GM20000 (cell line): ENCODE measurements around the gene NUMB.
A peak's percentile ranks its signal among the peaks of the same experiment; 100 is the strongest.

Source experiments
- DNase-seq: peaks from one replicate; pipeline ENCODE4 v3.0.0; 2012; ENCODE audit warnings: low spot score
- TF ChIP-seq, protein P1 (sequence below): IDR thresholded peaks from 2 replicates; pipeline ENCODE4 v1.5.1; 2012; ENCODE audit warnings: mild to moderate bottlenecking, control low read depth; ENCODE audit errors: extremely low read depth, missing control alignments

The NUMB gene

DNA sequence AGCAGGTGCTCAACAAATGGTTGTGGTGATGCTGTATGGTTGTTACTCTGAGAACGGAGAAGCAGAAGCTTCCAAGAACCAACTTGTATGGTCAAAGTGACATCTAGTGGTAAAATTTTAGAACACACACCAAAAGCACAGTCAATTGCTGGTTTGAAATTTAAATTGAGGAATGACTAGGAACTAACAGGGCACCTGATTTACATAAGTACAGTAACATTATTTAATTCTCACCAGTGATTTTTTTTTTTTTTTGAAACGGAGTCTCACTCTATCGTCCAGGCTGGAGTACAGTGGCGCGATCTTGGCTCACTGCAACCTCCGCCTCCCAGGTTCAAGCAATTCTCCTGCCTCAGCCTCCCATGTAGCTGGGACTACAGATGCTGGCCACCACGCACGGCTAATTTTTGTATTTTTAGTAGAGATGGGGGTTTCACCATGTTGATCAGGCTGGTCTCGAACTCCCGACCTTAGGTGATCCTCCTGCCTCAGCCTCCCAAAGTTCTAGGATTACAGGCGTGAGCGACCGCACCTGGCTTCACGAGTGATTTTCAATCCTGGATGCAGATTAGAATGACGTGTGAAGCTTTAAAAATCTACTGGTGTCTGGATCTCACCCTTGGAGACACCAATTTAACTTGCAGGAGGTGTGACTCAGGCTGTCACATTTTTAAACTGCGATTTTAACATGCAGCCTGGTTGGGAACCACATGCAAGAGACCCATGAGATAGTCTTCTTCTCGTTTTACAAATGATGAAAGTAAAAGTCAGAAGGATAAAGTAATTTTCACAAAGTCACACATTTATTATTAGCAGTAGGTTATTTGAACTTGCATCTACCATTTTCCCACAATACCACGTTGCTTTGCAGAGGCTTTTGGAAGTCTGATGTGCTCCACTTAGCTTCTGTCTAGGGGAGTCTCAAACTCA lies 14.1 kb upstream of the NUMB start:
- DNase-seq: peak; percentile 53
- TF ChIP-seq, protein P1, sequence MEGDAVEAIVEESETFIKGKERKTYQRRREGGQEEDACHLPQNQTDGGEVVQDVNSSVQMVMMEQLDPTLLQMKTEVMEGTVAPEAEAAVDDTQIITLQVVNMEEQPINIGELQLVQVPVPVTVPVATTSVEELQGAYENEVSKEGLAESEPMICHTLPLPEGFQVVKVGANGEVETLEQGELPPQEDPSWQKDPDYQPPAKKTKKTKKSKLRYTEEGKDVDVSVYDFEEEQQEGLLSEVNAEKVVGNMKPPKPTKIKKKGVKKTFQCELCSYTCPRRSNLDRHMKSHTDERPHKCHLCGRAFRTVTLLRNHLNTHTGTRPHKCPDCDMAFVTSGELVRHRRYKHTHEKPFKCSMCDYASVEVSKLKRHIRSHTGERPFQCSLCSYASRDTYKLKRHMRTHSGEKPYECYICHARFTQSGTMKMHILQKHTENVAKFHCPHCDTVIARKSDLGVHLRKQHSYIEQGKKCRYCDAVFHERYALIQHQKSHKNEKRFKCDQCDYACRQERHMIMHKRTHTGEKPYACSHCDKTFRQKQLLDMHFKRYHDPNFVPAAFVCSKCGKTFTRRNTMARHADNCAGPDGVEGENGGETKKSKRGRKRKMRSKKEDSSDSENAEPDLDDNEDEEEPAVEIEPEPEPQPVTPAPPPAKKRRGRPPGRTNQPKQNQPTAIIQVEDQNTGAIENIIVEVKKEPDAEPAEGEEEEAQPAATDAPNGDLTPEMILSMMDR: peak; percentile 27

DNA sequence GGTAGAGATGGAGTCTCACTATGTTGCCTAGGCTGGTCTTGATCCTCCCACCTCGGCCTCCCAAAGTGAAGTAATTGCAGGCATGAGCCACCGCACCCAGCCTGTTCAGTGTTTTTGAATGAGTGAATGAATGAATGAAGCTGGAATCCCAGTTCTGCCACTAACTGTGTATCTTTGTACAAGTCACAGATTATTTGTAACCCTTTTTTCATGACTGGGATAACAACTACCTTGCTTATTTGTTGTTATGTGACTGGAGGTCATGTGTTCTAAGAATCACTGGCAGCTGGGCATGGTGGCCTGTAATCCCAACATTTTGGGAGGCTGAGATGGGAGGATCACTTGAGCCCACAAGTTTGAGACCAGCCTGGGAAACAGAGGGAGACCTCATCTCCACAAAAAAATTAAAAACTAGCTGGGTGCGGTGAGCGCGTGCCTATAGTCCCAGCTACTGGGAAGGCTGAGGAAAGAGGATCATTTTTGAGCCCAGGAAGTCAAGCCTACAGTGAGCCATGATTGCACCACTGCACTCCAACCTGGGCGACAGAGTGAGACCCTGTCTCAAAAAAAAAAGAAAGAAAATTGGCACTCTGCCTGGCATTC lies 13.3 kb upstream of the NUMB start:
- DNase-seq: no peak
- TF ChIP-seq, protein P1: no peak

DNA sequence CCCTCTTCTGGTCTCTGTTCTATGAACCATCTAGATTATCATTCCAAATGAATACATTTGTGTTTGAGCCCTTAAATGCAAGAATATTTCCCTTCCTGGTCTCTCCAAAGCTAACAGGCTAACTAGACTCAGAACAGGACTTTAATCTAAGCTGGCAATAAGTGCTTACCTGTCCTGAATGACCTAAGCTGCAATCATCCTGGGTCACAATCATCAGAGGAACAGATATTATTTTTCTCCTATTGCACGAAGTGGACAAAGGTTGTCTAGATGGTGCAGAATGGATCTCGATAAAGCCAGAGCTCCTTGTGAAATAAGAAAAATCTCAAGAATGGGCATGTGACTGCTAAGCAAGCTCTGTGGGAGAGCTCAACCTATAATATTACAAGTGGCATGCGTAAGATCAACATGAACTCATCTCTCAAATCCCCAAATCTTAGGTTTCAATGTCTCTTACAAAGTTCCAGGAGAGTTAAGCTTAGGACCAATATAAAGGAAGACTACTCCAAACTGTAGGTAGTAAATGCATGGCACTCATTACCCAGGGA lies 10.6 kb upstream of the NUMB start:
- TF ChIP-seq, protein P1: no peak
- DNase-seq: no peak

DNA sequence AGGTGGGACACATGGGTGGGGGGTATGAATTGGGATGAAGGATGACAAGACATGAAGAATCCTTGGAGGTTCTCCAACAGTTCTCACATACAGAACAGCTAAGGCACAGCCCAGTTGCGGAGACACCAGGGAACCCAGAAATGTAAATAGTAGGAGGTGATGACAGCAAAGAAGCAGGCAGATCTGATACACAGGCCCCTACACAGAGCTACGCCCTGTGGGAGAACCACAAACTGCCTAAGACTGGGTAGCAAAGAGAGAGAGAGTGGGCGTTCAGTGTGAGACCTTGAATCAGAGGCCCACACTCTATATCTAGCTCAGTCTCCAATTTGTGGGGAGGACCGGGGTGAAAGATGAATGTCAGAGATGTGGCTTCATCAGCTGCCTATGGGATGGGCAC lies 9.5 kb upstream of the NUMB start:
- DNase-seq: peak; percentile 25
- TF ChIP-seq, protein P1: no peak

DNA sequence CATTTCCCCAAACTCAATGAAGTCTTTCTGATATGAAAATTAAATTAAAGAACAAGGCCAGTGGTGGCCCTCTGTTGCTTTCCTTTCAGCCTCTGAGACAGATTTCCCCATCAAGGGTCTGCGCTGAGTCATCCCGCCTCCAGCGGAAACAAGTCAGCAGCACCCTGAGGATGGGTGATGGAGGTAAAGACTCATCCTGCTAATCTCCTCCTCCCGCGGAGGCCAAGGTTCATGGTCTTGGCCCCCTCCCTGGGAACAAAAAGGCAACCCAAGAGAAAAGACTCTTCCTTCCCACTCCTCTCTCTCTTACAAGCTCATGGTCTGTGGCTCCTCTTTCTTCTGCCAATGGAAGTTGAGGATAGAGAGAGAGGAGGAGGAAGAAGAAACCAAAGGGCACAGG lies 9.0 kb upstream of the NUMB start:
- DNase-seq: no peak
- TF ChIP-seq, protein P1: no peak

DNA sequence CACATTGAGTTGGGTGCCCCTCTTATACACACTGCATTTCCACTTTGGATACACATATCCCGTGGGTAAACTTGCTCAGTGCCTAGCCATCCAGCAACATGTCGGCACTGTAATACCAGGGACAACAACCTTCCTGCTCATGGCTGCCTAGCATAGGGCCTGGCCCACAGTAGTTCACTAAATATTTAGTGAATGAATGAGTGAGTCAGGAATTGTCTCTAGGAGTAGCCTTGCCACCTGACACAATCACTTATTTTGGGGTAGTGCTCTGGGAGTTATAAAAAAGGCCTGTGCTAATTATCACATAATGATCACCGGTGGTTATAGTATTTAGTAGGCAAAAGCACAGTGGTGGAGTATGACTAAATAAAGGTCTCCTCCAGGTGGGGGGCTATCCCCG lies 8.5 kb upstream of the NUMB start:
- no peak for DNase-seq
- TF ChIP-seq, protein P1: no peak
